ENCODE data around the gene GRIK4. TPM values are rescaled to one million over a fixed set of nuclear protein-coding genes. Genes with fewer than 3 reads are reported as not detected.

The GRIK4 gene
- total RNA-seq, 3 donors from 2014 or later (not counting 1 experiment from before 2014, with no cell fraction given) = 2.2 to 32.3 (median 21.9) TPM

GRCh38 chr11:120867988-120868387 lies 356.4 kb downstream of the GRIK4 start:
- H3K27ac ChIP-seq (ENCODE audit: low read length) = peak overlapping the region; percentile 2
- intact Hi-C loops (cut with micrococcal nuclease) = loop anchor here (2.0 kb wide), 2 partner anchors 17 to 41 kb away; no protein-coding TSS in a partner anchor
- Mint-ChIP-seq H3K4me3 (peak overlapping the region; percentile 84), H3K9me3 (peaks cover 0 to 3% of the 10 kb centered on the region in 2 donors), H3K4me1 (peaks cover 68 to 90% of the 10 kb centered on the region in 2 donors), H3K27me3 (ENCODE audit: low read depth in 2 of 2) (no peaks in the 10 kb centered on the region), H3K36me3 (no peaks in the 10 kb centered on the region), H3K27ac (peak overlapping the region; percentile 54 to 96)
- ATAC-seq = no peak
- H3K4me1 ChIP-seq (ENCODE audit: control insufficient read depth, insufficient read depth, low read length) = peaks cover 50% of the 10 kb centered on the region
- no peaks in the 10 kb centered on the region for H3K36me3 ChIP-seq (ENCODE audit: control insufficient read depth, insufficient read depth, low read length)
- no peak for TF ChIP-seq CTCF (IDR thresholded peaks at IDR 0.05)
- no peak overlapping the region for H3K4me3 ChIP-seq (ENCODE audit: low read length)
- no peaks in the 10 kb centered on the region for H3K27me3 ChIP-seq (ENCODE audit: control insufficient read depth, insufficient read depth, low read length)
- H3K9me3 ChIP-seq (ENCODE audit: control insufficient read depth, insufficient read depth, low read length) = no peaks in the 10 kb centered on the region
- 80% methylated on average over 3 of the region's 3 CpGs for WGBS (ENCODE audit: insufficient coverage)
- no peak for DNase-seq

- H3K27me3 Mint-ChIP-seq (ENCODE audit: low read depth in 2 of 2) = no peaks in the 10 kb centered on the region
- H3K9me3 ChIP-seq (ENCODE audit: control insufficient read depth, insufficient read depth, low read length) = no peaks in the 10 kb centered on the region
- no peaks in the 10 kb centered on the region for H3K36me3 Mint-ChIP-seq
- intact Hi-C loops (cut with micrococcal nuclease) = no loop called here
- peaks cover 76 to 92% of the 10 kb centered on the region in 2 donors for H3K4me1 Mint-ChIP-seq
- peak overlapping the region; percentile 65 to 96 for H3K27ac Mint-ChIP-seq
- no peaks in the 10 kb centered on the region for H3K36me3 ChIP-seq (ENCODE audit: control insufficient read depth, insufficient read depth, low read length)
- H3K27ac ChIP-seq (ENCODE audit: low read length) = peak overlapping the region; percentile 70
- ATAC-seq (no peak), DNase-seq (no peak)
- peaks cover 52% of the 10 kb centered on the region for H3K4me1 ChIP-seq (ENCODE audit: control insufficient read depth, insufficient read depth, low read length)
- peak overlapping the region; percentile 47 for H3K4me3 Mint-ChIP-seq
- no peaks in the 10 kb centered on the region for H3K9me3 Mint-ChIP-seq
- no peaks in the 10 kb centered on the region for H3K27me3 ChIP-seq (ENCODE audit: control insufficient read depth, insufficient read depth, low read length)
- 32% methylated on average over 7 of the region's 7 CpGs for WGBS (ENCODE audit: insufficient coverage)
- no peak for TF ChIP-seq CTCF (IDR thresholded peaks at IDR 0.05)
- no peak overlapping the region for H3K4me3 ChIP-seq (ENCODE audit: low read length)
Measured at GRCh38 chr11:120869097-120869496, 357.5 kb downstream of the GRIK4 start.

- Histone ChIP-seq H3K36me3 (ENCODE audit: control insufficient read depth, insufficient read depth, low read length) (no peaks in the 10 kb centered on the region), H3K9me3 (ENCODE audit: control insufficient read depth, insufficient read depth, low read length) (no peaks in the 10 kb centered on the region), H3K27ac (ENCODE audit: low read length) (peak overlapping the region; percentile 70), H3K4me1 (ENCODE audit: control insufficient read depth, insufficient read depth, low read length) (peaks cover 57% of the 10 kb centered on the region), H3K27me3 (ENCODE audit: control insufficient read depth, insufficient read depth, low read length) (no peaks in the 10 kb centered on the region), H3K4me3 (ENCODE audit: low read length) (no peak overlapping the region)
- no peaks in the 10 kb centered on the region for H3K36me3 Mint-ChIP-seq
- intact Hi-C loops (cut with micrococcal nuclease) = no loop called here
- no peak for DNase-seq
- peak overlapping the region; percentile 65 to 96 for H3K27ac Mint-ChIP-seq
- peak; percentile 27 to 46 (median 34) for ATAC-seq
- H3K4me1 Mint-ChIP-seq = peaks cover 80 to 95% of the 10 kb centered on the region in 2 donors
- H3K4me3 Mint-ChIP-seq = peak overlapping the region; percentile 47
- WGBS (ENCODE audit: insufficient coverage) = 11% methylated on average over 11 of the region's 11 CpGs
- H3K27me3 Mint-ChIP-seq (ENCODE audit: low read depth in 2 of 2) = no peaks in the 10 kb centered on the region
- TF ChIP-seq CTCF (IDR thresholded peaks at IDR 0.05) = no peak
- H3K9me3 Mint-ChIP-seq = no peaks in the 10 kb centered on the region
Measured at GRCh38 chr11:120869516-120870011, 358.0 kb downstream of the GRIK4 start.

- H3K36me3 ChIP-seq (ENCODE audit: control insufficient read depth, insufficient read depth, low read length) = no peaks in the 10 kb centered on the region
- ATAC-seq = no peak
- H3K27me3 ChIP-seq (ENCODE audit: control insufficient read depth, insufficient read depth, low read length) = no peaks in the 10 kb centered on the region
- no peak overlapping the region for H3K4me3 ChIP-seq (ENCODE audit: low read length)
- intact Hi-C loops (cut with micrococcal nuclease) = no loop called here
- no peak overlapping the region for H3K27ac ChIP-seq (ENCODE audit: low read length)
- peaks cover 50% of the 10 kb centered on the region for H3K4me1 ChIP-seq (ENCODE audit: control insufficient read depth, insufficient read depth, low read length)
- H3K4me3 Mint-ChIP-seq = no peak overlapping the region
- H3K36me3 Mint-ChIP-seq = no peaks in the 10 kb centered on the region
- no peak for TF ChIP-seq CTCF (IDR thresholded peaks at IDR 0.05)
- no peaks in the 10 kb centered on the region for H3K27me3 Mint-ChIP-seq (ENCODE audit: low read depth in 2 of 2)
- H3K4me1 Mint-ChIP-seq = peaks cover 86 to 97% of the 10 kb centered on the region in 2 donors
- DNase-seq = no peak
- 87% methylated on average over 6 of the region's 6 CpGs for WGBS (ENCODE audit: insufficient coverage)
- H3K9me3 Mint-ChIP-seq = peaks cover under 1 to 4% of the 10 kb centered on the region in 2 donors
- peak overlapping the region in 1 of 2 donors; percentile 96 for H3K27ac Mint-ChIP-seq
- H3K9me3 ChIP-seq (ENCODE audit: control insufficient read depth, insufficient read depth, low read length) = no peaks in the 10 kb centered on the region
Measured at GRCh38 chr11:120871194-120871593, 359.6 kb downstream of the GRIK4 start.

All from natural killer cell (primary cell).